ENCODE measurements around the gene PRIM2.
"Not testable (repeated sequence)": the region's sequence is repeated elsewhere in the genome, so short reads cannot be mapped to it uniquely, and the experiment has no call there.

PRIM2 gene

DNA sequence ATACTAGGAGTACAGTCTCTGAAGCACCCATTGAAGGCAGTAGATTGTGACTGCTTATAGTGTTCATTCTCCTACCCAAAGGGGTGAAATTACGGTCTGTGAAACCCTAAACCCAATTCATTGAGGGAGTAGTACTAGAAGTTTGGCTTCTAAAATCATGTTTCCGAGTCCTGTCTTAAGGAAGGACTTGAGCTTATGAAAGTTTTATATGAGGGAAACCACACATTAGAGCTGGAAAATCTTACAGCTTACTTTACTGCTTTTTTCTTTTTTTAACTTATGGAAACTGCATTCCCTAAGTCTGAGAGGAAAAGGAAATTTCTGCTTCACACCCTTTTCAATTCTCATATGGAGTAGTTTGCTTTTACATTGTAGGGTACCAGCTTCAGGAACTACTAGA is 38.4 kb upstream of the PRIM2 start:
- TF ChIP-seq CTCF (IDR thresholded peaks at IDR 0.05; ENCODE audit: control extremely low read depth, extremely low read depth, low read depth, missing control alignments) = no peak
- ChIA-PET POLR2A (no interaction called here), CTCF (interaction anchor here (1.8 kb wide), 1 partner anchor 13 kb away, joined by 4 read pairs; no protein-coding TSS in a partner anchor)
- no peak for DNase-seq (ENCODE audit: extremely low spot score)

DNA sequence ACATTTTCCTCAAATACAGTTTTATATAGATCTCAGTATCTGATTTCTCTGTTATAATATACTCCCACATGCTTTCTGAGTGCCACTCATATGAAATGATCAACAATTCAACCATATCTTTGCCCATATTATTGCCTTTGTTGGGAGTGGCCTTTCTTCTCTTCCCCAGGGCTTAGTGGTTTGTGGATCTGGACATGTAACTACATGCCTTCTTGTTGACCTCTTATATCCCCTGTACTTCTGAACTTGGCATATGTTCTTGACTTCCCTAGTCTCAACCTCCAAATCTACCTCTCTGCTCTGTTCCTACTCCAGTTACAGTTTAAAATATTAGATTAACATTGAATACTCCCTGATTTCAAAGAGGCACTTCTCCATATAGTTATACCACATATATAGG is 34.3 kb upstream of the PRIM2 start:
- POLR2A ChIA-PET = no interaction called here
- CTCF ChIA-PET = no interaction called here
- no peak for TF ChIP-seq CTCF (IDR thresholded peaks at IDR 0.05; ENCODE audit: control extremely low read depth, extremely low read depth, low read depth, missing control alignments)
- DNase-seq (ENCODE audit: extremely low spot score) = no peak

- no peak for TF ChIP-seq CTCF (IDR thresholded peaks at IDR 0.05; ENCODE audit: control extremely low read depth, extremely low read depth, low read depth, missing control alignments)
- CTCF ChIA-PET = no interaction called here
- POLR2A ChIA-PET = no interaction called here
- DNase-seq (ENCODE audit: extremely low spot score) = no peak
Observed at GRCh38 chr6:57283911-57284455, 33.4 kb upstream of the PRIM2 start.

GRCh38 chr6:57288136-57288535 is 29.3 kb upstream of the PRIM2 start:
- POLR2A ChIA-PET; CTCF ChIA-PET; DNase-seq (ENCODE audit: extremely low spot score): not testable (repeated sequence)

DNA sequence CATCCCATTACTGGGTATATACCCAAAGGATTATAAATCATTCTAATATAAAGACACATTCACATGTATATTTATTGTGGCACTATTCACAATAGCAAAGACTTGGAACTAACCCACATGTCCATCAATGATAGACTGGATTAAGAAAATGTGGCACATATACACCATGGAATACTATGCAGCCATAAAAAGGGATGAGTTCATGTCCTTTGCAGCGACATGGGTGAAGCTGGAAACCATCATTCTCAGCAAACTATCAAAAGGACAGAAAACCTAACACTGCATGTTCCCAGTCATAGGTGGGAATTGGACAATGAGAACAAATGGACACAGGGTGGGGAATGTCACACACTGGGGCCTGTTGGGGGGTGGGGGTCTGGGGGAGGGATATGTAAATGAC is 24.0 kb upstream of the PRIM2 start:
- DNase-seq (ENCODE audit: extremely low spot score); CTCF ChIA-PET; POLR2A ChIA-PET: not testable (repeated sequence)

GRCh38 chr6:57294862-57295445 is 22.5 kb upstream of the PRIM2 start:
- no peak for TF ChIP-seq CTCF (IDR thresholded peaks at IDR 0.05; ENCODE audit: control extremely low read depth, extremely low read depth, low read depth, missing control alignments)
- ChIA-PET POLR2A (no interaction called here), CTCF (no interaction called here)
- no peak for DNase-seq (ENCODE audit: extremely low spot score)

GRCh38 chr6:57297505-57297904 is 19.9 kb upstream of the PRIM2 start:
- CTCF ChIA-PET = no interaction called here
- POLR2A ChIA-PET = no interaction called here
- no peak for TF ChIP-seq CTCF (IDR thresholded peaks at IDR 0.05; ENCODE audit: control extremely low read depth, extremely low read depth, low read depth, missing control alignments)

GRCh38 chr6:57298741-57299140 is 18.7 kb upstream of the PRIM2 start:
- ChIA-PET CTCF (no interaction called here), POLR2A (no interaction called here)
- TF ChIP-seq CTCF (IDR thresholded peaks at IDR 0.05; ENCODE audit: control extremely low read depth, extremely low read depth, low read depth, missing control alignments) = no peak
- no peak for DNase-seq (ENCODE audit: extremely low spot score)

More at GRCh38 chr6:57297505-57297904, 19.9 kb upstream of the PRIM2 start:
- no peak for DNase-seq (ENCODE audit: extremely low spot score)
